ENCODE results near the gene TMOD3.

Gene TMOD3

DNA sequence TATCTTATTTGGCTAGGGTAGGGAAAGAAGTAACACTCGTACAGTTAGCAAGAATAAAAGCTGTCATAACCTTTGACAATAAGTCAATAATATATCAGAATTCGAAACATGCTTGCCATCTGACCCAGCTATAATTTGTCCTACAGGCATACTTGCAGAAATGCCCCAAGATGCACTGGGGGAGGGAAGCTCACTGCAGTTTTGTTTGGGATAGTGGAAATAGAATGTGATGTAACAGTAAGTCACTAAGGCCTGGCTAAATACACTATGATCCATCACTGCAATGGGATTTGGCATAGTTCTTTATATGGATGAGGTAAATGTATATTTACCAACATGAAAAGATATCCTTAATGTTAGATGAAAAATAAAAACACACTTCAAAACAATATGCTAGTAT lies 25.5 kb upstream of the TMOD3 start:
- no peak for DNase-seq (ENCODE audit: low read depth)
- H3K4me3 ChIP-seq (ENCODE audit: low read depth, low read length) = no peak overlapping the region
- in situ Hi-C loops (cut with HindIII; ENCODE audit: low sequenced_read_pairs) = no loop called here
- no peak for TF ChIP-seq CTCF (IDR thresholded peaks at IDR 0.05; ENCODE audit: low read depth, low read length, missing control alignments)

DNA sequence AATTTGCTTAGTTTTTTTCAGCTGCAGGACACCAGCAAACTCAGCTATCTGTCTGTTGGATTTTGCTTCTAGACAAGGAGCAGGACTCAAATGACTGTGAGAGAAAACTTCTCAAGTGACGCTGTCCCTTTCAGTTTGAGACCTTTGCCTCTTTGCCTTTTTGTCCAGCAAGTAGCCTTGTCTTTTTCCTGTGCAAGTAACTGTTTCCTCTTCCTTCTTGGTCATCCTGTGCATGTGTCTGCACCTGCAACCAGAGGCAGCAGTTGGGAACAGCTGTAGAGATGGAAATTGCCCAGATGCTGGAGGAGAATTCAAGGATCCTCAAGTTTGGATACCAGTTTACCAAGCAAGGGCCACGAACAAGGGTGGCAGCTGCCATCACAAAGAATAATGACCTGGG lies 23.3 kb upstream of the TMOD3 start:
- H3K4me3 ChIP-seq (ENCODE audit: low read depth, low read length) = no peak overlapping the region
- DNase-seq (ENCODE audit: low read depth) = no peak
- in situ Hi-C loops (cut with HindIII; ENCODE audit: low sequenced_read_pairs) = no loop called here
- no peak for TF ChIP-seq CTCF (IDR thresholded peaks at IDR 0.05; ENCODE audit: low read depth, low read length, missing control alignments)

- no peak overlapping the region for H3K4me3 ChIP-seq (ENCODE audit: low read depth, low read length)
- in situ Hi-C loops (cut with HindIII; ENCODE audit: low sequenced_read_pairs) = no loop called here
- no peak for DNase-seq (ENCODE audit: low read depth)
- TF ChIP-seq CTCF (IDR thresholded peaks at IDR 0.05; ENCODE audit: low read depth, low read length, missing control alignments) = no peak
These were observed 20.0 kb upstream of the TMOD3 start for GRCh38 chr15:51809457-51809856.

- TF ChIP-seq CTCF (IDR thresholded peaks at IDR 0.05; ENCODE audit: low read depth, low read length, missing control alignments) = no peak
- H3K4me3 ChIP-seq (ENCODE audit: low read depth, low read length) = no peak overlapping the region
- in situ Hi-C loops (cut with HindIII; ENCODE audit: low sequenced_read_pairs) = no loop called here
- DNase-seq (ENCODE audit: low read depth) = no peak
These were observed 16.9 kb upstream of the TMOD3 start for GRCh38 chr15:51812598-51812997.

- H3K4me3 ChIP-seq (ENCODE audit: low read depth, low read length) = no peak overlapping the region
- DNase-seq (ENCODE audit: low read depth) = no peak
- in situ Hi-C loops (cut with HindIII; ENCODE audit: low sequenced_read_pairs) = no loop called here
These were observed 14.8 kb upstream of the TMOD3 start for GRCh38 chr15:51814606-51815005.

GRCh38 chr15:51816611-51817010 lies 12.8 kb upstream of the TMOD3 start:
- H3K4me3 ChIP-seq (ENCODE audit: low read depth, low read length) = no peak overlapping the region
- no peak for TF ChIP-seq CTCF (IDR thresholded peaks at IDR 0.05; ENCODE audit: low read depth, low read length, missing control alignments)
- in situ Hi-C loops (cut with HindIII; ENCODE audit: low sequenced_read_pairs) = no loop called here
- no peak for DNase-seq (ENCODE audit: low read depth)

More at GRCh38 chr15:51814606-51815005, 14.8 kb upstream of the TMOD3 start:
- TF ChIP-seq CTCF (IDR thresholded peaks at IDR 0.05; ENCODE audit: low read depth, low read length, missing control alignments) = no peak

DNA sequence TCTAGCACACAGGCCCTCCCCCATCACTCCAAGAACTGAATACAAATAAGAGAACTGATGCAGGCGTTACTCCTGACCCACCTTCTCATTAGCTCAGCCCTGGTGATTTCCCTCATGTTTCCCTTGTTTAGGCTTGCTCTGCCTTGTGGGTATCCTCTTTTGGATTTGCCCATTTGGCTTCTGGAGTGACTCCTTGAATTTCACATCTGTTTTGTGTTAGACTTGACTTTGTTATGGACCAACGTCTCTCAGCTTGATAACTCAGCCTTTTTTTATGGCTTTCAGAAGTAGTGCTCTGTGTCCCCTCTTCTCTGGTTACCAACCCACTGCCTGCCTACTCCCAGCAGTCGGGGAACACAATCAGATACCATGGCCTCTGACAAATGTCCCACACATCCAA lies 11.3 kb upstream of the TMOD3 start:
- in situ Hi-C loops (cut with HindIII; ENCODE audit: low sequenced_read_pairs) = no loop called here
- DNase-seq (ENCODE audit: low read depth) = no peak
- no peak for TF ChIP-seq CTCF (IDR thresholded peaks at IDR 0.05; ENCODE audit: low read depth, low read length, missing control alignments)
- no peak overlapping the region for H3K4me3 ChIP-seq (ENCODE audit: low read depth, low read length)

All from astrocyte of the cerebellum (primary cell).